ENCODE measurements around the gene P2RY11. TPM values are rescaled to one million over a fixed set of nuclear protein-coding genes. Genes with fewer than 3 reads are reported as not detected.

P2RY11 gene
- polyA plus RNA-seq, 3 donors: 14.2 to 19.3 (median 18.4) TPM

DNA sequence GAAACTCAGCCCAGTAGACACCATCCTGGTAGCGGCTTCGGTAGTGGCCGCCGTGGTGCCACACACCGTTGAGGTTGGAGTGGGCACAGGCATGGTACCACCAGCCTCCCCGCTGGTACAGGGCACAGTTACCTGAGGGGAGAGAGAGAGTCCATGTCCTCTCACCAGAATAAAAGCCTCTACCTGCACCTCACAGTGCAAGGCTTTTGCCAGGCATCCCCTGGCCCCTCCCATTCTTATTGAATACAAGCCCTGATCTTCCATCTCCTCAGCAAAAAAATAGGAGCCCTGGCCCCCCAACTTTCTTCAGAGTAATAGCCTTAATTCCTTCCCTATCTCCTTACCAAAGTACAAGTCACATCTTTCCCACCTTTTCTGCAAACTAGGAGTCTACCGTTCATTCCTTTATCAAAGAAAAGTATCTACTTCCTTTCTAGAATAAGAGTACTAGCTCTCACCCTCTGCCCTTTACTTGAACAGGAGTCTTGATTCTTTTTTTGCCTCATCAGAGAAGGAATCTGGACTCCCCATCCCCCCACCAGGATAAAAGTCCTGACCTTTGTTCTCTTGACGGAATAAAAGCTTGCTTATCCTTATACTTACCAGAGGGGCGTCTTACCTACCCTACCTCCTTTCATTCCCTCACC lies 18.7 kb upstream of the P2RY11 start:
- no peak for DNase-seq

DNA sequence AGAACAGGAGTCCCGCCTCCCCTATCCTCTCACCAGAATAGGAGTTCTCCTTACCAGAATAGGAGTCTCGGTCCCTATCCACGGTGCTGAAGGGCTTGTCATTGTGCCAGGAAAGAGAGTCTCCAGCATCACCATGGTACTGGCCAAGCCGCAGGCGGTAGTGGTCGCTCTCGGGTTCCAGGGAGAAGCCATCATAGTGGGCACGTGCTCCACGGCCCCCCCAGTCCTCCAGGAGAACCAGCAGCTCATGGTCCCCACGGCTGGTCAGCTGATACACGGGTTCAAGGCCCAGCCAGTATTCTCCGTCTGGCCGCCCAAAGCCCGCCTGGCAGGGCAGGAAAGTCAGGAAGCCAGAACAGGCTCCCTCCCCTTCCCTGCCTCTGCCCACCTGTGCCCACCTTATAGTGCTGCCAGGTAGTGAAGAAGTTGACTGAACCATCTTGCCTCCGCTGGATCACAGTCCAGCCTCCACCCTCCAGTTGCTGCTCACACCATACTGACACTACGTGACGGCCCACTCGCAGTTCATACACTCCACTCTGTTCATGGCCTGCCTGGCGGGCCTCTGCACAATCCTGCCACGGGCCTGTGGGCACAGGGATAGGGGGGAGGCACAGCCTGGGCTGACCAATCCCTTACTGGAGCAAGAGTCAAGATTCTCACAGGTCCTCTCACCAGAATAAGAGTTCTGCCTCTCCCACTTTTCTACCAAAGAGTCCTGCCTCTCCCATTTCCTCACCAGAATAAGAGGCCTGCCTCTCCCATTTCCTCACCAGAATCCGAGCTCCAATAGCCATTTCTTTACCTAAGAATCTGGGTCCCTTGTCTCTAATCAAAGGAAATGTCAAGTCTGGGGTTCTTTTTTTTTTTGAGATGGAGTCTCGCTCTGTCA lies 18.0 kb upstream of the P2RY11 start:
- DNase-seq: no peak

DNA sequence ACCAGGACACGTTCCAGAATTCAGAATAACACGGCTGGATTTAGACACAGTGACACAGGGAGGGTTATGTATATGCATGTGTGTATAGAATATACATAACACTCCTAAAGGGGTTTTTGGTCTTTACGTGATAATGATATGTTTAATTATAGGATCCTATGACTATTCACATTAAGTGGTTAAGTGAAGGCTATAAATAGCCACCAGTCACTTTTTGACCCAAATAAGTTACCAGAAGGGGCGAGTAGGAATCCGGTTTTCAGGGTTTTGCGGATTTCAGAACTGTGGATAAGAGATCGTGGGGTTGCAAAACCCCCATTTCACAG lies 15.9 kb upstream of the P2RY11 start:
- no peak for DNase-seq

DNA sequence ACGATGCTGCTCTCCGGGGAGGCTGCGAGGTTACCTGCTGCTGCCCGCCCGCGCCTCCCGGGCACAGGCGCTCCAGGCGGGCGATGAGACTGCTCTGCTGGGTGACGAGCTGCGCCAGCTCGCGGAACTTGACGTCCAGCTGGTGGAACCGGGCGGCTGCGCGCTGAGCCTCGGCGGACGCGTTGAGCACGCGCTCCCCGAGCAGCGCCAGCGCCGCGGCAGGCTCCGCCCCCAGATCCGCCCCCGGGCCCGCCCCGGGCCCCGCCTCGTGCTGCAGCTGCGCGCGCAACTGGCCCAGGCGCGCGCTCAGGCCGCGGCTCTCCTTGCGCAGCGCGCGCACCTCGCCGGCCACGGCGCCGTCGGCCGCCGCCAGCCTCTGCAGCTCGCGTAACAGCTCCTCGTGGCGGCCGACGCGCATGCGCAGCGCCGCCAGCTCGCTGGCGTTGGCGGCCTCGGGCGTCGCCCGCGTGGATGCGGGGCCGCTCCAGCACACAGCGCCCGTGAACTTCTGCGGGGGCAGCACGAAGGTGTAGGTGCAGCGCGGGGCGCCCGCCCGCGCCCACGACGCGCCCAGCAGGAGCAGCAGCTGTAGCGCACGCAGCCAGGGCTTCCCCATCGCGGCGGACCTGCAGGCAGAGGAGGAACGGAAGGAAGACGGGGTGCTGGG lies 15.4 kb upstream of the P2RY11 start:
- peak; percentile 88 for DNase-seq

DNA sequence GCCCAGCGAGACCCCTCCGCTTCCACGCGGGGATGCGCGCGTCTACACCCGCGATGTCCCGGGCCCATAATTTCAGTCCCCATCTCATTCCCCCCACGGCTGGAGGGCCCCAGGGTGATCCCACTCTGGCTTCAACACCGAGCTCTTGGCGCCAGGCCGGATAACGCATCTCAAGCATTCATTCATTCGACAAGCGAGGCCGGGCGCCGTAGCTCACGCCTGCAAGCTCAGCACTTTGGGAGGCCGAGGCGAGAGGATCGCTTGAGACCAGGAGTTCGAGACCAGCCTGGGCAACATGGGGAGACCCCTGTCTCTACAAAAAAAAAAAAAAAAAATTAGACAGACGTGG lies 14.9 kb upstream of the P2RY11 start:
- DNase-seq: no peak

DNA sequence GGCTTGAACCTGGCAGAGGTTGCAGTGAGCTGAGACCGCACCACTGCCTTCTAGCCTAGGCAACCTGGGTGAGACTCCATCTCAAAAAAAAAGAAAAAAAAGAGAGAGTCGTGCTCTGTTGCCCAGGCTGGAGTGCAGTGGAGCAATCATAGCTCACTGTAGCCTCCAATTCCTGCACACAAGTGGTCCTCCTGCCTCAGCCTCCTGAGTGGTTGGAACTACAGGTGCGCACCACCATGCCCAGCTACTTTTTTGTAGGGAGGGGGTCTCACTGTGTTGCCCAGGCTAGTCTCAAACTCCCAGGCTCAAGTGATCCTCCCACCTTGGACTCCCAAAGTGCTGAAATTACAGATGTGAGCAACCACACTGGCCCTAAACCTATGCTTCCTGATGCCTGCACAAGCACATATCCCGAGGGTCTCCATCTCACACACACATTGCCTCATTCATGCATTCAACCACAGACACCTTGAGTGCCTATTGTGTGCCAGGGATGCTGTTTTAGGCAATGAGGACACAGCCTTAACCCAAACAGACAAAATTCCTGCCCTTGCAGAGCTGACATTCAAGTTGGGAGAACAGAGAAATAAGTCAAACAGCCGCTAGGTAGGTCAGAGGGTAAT lies 11.2 kb upstream of the P2RY11 start:
- DNase-seq: no peak

DNA sequence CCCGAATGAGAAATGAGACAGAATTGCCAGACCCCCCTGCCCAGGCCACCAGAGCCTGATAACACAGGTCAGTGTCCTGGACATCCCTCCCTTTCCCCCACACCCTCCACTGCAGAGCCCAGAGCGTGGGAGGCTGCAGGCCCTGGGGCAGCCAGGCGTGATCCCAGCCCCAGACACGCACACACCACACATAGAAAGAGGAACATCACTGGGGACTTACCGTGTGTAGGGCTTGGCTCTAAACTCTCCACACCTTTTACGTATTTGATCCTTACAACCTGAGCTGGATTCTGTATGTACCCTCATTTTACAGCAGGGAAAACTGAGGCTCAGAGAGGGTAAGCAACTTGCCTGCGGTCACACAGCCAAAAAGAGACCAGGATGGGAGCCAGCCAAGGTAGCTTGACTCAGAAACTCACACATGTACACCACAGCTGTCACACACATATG lies 8.7 kb upstream of the P2RY11 start:
- peak; percentile 47 for DNase-seq

DNA sequence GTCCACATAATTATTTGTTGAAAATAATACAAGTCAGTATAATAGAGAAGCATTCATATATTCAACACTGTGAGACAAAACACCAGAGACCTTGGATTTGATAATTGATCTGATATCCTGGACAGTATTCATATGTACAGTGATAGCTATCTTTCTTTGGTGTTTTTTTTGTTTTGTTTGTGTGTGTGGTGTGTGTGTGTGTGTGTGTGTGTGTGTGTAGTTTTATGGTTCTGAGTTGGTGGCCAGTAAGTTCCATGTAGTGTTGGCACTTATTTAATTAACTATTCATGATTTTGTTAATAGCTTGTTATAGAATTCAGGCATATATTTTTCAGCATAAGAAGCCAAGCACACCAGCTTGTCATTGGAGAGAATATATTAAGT lies 7.4 kb upstream of the P2RY11 start:
- no peak for DNase-seq

DNA sequence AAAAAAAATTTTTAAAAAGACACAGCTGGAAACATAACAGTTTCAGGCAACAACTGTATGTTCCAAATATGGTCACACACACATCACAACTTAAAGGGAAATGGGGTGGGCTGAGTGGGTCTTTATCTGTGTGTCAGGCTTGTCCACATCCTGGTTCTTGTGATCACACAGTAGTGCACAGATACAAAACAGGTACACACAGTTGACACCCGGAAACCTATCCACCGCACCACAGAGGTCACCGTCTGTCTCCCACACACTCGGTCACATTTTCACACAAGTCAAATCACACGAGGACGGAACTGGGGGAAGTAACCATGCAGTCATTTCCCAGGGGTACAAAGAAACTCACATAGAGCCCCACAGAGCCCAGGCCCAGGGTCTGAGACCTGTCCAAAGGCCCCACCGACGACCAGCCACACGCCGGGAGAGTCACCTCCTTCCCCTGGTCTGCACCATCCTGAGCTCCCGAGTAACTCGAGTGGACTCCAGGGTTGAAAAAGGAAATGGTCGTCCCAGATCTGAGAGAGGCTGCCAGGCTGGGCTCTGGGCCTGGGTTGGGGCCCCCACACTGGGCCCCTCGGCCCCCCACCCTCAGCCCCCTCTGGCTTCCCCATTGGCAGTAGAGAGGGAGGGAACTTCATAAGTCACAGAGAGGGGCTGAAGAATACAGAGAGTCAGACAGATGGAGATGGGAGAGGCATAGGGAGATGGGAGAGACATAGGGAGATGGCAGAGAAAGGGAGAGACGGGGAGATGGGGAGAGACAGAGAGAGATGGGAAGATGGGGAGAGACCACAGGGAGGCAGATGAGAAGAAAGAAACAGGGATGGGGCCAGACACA lies 6.6 kb upstream of the P2RY11 start:
- no peak for DNase-seq

DNA sequence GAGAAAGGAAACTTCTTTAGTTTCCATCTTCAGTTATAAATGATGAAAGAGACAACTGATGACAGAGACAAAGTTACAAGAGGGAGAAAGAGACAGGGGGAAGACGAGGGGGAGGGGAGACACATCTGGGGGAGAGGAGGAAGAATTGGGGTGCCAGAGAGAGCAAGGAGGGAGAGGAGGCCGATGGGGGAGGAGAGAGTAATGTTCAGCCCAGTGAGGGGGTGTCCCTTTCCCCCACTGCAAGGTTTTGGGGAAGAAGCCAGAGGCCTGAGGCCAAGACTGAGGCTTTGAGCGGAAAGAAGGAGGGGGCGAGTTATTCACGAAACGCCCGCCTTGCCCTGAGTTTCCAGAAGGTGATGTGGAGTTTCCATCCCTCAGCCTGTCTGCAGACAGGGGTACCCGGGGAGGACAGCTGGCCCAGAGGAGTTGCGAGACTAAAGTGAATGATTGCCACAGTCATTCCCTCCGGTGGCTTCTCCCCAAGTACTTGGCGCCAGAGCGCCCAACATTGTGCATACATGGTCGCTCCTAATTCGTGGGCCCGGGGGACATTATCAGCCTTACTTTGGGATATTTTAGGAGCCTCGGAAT lies 5.9 kb upstream of the P2RY11 start:
- no peak for DNase-seq

DNA sequence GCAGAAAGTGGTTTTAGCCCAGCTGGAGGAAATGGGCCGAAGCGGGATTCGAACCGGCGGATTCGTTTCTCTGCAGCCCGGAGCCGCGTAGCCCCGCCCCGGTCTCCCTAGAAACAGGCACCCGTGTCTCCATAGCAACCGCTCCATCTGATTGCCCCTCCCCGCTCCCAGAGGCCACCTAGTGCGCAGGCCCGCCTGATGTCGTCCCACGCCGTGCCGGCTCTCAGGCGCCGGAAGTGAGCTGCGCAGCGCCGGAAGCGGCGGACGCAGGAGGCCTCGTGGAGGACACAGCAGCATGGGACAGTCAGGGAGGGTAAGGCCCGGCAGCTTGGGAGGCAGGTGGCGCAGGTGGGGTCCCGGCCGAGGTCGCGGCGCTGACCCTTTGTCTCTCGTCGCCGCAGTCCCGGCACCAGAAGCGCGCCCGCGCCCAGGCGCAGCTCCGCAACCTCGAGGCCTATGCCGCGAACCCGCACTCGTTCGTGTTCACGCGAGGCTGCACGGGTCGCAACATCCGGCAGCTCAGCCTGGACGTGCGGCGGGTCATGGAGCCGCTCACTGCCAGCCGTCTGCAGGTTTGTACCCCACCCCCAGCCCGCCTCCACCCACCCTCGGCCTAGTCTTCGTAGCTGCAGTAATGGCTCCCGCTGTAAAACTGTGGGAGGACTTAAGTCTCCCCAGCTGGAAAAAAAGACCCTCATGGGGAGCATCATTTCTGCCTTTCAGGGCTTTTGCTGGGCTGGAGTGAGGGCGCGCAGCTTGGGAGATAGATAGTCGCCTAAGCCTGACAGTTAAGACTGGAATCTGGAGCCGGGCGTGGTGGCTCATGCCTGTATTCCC lies 5.2 kb upstream of the P2RY11 start, which contains the start of gene PPAN:
Gene PPAN (plus strand): TSS at position 263 of the 837 bp plus-strand sequence. CDS start 33 bp downstream, at position 296.
- peak; percentile 97 for DNase-seq

DNA sequence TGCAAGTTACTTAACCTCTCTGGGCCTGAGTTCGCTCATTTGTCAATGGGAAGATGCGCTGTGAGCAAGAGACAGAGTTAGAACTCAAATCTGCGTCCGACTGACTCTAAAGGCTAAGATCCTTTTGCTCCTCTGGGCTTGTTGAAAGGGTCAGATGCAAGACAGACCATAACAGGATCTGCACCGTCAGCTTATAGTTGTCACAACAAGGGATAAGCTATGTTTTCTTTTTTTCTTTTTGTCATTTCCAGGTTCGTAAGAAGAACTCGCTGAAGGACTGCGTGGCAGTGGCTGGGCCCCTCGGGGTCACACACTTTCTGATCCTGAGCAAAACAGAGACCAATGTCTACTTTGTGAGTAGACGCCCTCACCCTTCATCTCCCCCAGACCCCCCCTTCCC lies 4.2 kb upstream of the P2RY11 start:
- no peak for DNase-seq

DNA sequence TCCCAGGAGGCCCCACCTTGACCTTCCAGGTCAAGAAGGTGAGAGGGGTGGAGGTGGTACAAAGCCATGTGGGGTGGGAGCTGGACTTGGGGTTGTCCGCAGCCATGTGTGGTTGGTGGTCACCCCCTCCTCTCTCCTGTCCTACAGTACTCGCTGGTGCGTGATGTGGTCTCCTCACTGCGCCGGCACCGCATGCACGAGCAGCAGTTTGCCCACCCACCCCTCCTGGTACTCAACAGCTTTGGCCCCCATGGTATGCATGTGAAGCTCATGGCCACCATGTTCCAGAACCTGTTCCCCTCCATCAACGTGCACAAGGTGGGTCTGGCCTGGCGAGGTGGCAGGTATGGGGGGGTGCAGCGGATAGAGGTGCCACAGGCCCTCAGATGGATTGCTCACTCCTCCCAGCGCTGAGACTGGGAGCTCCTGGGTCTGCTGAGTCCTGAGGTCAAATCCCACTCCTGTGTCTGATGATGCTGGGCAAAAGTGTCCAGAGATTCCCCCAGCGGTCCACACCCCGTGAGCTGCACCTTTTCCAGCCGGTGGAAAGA lies 3.6 kb upstream of the P2RY11 start:
- DNase-seq: no peak

DNA sequence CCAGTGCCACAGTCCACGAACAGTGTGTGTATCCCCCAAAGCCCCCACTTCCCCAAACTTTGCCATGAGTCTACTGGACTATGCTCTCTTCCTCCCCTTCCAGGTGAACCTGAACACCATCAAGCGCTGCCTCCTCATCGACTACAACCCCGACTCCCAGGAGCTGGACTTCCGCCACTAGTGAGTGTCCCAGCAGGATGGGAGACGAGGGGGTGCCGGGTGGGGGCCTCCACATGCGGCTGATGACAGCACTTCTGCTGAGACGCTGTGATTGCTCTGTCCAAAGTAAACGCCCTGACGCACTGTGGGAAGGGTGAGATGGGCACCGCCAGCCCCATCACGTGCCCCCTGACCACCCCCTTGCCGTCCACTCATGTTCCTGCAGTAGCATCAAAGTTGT lies 2.0 kb upstream of the P2RY11 start:
- DNase-seq: no peak

DNA sequence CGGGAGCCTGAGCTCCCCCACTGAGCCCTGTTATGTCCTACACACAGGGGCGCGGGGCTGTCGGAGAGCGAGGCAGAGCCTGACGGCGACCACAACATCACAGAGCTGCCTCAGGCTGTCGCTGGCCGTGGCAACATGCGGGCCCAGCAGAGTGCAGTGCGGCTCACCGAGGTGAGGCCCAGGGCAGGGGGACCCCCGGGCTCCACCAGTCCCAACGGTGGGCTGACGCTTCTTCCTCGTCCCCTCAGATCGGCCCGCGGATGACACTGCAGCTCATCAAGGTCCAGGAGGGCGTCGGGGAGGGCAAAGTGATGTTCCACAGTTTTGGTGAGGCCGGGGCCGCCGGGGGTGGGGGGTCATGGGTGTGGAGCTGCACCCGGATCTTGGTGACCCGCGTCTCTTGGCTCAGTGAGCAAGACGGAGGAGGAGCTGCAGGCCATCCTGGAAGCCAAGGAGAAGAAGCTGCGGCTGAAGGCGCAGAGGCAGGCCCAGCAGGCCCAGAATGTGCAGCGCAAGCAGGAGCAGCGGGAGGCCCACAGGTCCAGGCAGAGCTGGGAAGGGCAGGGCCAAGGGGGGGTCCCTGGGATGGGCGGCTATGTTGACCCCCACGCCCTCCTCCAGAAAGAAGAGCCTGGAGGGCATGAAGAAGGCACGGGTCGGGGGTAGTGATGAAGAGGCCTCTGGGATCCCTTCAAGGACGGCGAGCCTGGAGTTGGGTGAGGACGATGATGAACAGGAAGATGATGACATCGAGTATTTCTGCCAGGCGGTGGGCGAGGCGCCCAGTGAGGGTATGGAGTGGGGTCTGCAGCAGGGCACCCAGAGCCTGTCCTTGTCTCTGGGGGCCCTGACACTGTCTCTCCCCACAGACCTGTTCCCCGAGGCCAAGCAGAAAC lies 1.2 kb upstream of the P2RY11 start:
- no peak for DNase-seq

DNA sequence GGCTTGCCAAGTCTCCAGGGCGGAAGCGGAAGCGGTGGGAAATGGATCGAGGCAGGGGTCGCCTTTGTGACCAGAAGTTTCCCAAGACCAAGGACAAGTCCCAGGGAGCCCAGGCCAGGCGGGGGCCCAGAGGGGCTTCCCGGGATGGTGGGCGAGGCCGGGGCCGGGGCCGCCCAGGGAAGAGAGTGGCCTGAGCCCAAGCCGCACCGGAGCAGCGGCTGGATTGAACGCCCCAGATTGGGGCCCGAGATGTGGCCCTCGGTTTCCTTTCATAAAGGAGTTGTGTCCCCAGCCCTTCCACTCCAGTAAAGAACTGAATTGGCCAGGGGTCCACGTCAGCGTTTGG lies 548 bp upstream of the P2RY11 start:
- DNase-seq: no peak

DNA sequence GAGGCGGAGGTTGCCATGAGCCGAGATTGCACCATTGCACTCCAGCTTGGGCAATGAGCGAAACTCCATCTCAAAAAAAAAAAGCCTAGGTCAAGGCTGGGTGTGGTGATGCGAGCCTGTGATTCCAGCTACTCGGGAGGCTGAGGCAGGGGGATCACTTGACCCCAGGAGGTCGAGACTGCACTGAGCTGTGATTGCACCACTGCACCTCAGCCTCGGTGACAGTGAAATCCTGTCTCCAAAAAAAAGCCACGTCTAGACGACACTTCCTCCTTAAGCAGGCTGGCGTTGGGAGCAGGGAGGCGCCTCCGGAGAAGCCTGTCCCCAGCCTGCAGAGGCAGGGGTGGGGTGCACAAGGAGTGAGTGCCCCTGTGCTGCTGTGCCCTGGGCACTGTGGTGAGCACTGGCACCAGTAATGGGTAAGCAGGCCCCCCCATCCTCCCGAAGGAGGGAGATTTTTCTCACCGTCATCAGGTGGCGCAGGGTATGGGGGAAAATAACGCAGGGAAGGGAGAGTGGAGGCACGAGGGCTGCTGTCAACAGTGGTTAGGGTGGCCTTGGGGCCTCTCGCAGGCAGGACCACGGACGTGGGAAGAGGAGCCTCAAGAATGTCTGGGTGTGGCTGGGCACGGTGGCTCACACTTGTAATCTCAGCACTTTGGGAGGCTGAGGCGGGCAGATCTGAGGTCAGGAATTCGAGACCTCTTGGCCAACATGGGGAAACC lies 706 bp downstream of the P2RY11 start:
- DNase-seq: no peak

DNA sequence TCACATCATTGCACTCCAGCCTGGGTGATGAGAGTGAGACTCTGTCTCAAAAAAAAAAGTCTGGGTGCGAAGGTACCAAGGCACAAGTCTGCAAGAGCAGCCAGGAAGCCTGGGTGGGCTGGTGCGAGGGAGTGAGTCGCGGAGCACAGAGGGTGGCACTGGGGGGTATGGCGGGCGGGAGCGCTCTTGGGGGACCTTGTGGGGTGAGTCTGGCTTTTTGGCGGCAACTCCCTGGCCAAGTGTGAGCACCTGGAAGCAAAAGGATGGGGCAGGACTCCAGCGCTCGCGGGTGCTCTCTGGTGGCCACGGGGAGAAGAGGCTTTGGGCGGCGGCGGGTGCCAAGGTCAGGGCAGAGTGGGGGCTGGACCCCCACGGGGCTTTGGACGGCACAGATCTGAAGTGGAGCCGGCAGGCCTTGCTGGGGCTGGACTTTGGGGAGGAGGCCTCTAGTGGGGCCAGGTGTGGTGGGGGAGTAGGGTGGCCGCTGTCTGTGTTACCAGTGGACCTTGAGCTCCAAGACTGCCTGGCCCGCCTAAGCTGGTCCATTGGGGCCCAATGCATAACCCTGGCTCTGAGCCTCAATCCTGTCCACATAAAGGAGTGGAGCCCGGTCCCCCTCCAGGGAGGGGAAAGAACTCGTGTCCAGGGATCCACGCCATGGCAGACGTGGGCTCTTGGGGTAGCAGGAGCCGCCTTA lies 1.6 kb downstream of the P2RY11 start:
- no peak for DNase-seq
